SH-SY5Y (cell line): ENCODE results near the gene SCML1.

ENCODE experiments used
- GATA2 ChIP-seq: IDR thresholded peaks from 2 replicates; pipeline ENCODE4 v1.6.1; 2011; ENCODE audit warnings: mild to moderate bottlenecking, low read depth, low read length
- GATA3 ChIP-seq: IDR thresholded peaks from 2 replicates; pipeline ENCODE4 v1.6.1; 2011; ENCODE audit warnings: low read depth, mild to moderate bottlenecking, low read length, moderate library complexity

DNA sequence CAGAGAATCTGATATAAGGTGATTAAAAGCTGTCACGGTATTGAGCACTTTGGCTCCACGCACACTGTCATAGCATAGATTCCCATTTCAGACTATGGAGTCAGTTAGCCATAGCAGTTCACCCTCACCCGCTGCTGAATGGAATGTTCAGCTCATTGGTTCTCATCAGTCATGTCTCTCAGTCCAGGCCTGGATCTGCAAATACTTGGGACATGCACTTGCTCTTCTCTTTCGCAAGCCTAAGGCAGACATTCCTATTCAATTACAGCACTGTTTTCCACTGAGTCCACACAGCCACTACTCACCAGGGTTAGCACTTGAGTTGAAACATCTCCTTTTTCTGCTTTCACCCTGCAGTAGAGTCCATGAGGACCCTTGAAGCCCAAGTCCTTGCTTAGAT lies 30.6 kb upstream of the SCML1 start:
- TF ChIP-seq GATA2 (no peak), GATA3 (no peak)
